ENCODE results near the gene NWD2.
"Not testable (repeated sequence)": the region's sequence is repeated elsewhere in the genome, so short reads cannot be mapped to it uniquely, and the experiment has no call there.

Gene NWD2

GRCh38 chr4:37244583-37245390, at the start of gene NWD2:
TSS of gene NWD2 (plus strand) at chr4:37244743. CDS start at chr4:37245068, 325 bp downstream.
- DNase-seq, result peak; percentile 24

GRCh38 chr4:37197899-37198298, 46.6 kb upstream of the NWD2 start:
- DNase-seq, result no peak

GRCh38 chr4:37204740-37205139, 39.8 kb upstream of the NWD2 start:
- not testable (repeated sequence) for DNase-seq

GRCh38 chr4:37216209-37216608, 28.3 kb upstream of the NWD2 start:
- DNase-seq, result no peak

GRCh38 chr4:37219242-37219641, 25.3 kb upstream of the NWD2 start:
- DNase-seq, result no peak

- no peak for DNase-seq
Observed at GRCh38 chr4:37219990-37220389, 24.6 kb upstream of the NWD2 start.

GRCh38 chr4:37220685-37221084, 23.9 kb upstream of the NWD2 start:
- no peak for DNase-seq

- DNase-seq, result no peak
Observed at GRCh38 chr4:37223732-37224131, 20.8 kb upstream of the NWD2 start.

- DNase-seq, result no peak
Observed at GRCh38 chr4:37224854-37225253, 19.7 kb upstream of the NWD2 start.

- DNase-seq, result no peak
Observed at GRCh38 chr4:37225778-37226177, 18.8 kb upstream of the NWD2 start.

- no peak for DNase-seq
Observed at GRCh38 chr4:37232315-37232714, 12.2 kb upstream of the NWD2 start.

- no peak for DNase-seq
Observed at GRCh38 chr4:37236165-37236564, 8.4 kb upstream of the NWD2 start.

- DNase-seq, result no peak
Observed at GRCh38 chr4:37241647-37242046, 2.9 kb upstream of the NWD2 start.

- no peak for DNase-seq
Observed at GRCh38 chr4:37243051-37243450, 1.5 kb upstream of the NWD2 start.

- peak; percentile 47 for DNase-seq
Observed at GRCh38 chr4:37243722-37244582, 591 bp upstream of the NWD2 start.

GRCh38 chr4:37245391-37245954, 930 bp downstream of the NWD2 start:
- DNase-seq, result no peak

GRCh38 chr4:37246891-37247290, 2.3 kb downstream of the NWD2 start:
- no peak for DNase-seq

GRCh38 chr4:37258221-37258620, 13.7 kb downstream of the NWD2 start:
- DNase-seq, result no peak

GRCh38 chr4:37268319-37268718, 23.8 kb downstream of the NWD2 start:
- no peak for DNase-seq

- no peak for DNase-seq
Observed at GRCh38 chr4:37279121-37279520, 34.6 kb downstream of the NWD2 start.

GRCh38 chr4:37279894-37280592, 35.5 kb downstream of the NWD2 start:
- DNase-seq, result no peak

GRCh38 chr4:37299468-37299867, 54.9 kb downstream of the NWD2 start:
- DNase-seq, result no peak

GRCh38 chr4:37304612-37305011, 60.1 kb downstream of the NWD2 start:
- DNase-seq, result no peak

All from NCI-H526 treated with DMSO at 0.1 percent for 48 hours (cell line).